Measurements from ENCODE around the gene HNRNPUL2. TPM values are rescaled to one million over a fixed set of nuclear protein-coding genes. Genes with fewer than 3 reads are reported as not detected.
A peak's percentile ranks its signal among the peaks of the same experiment; 100 is the strongest.

The HNRNPUL2 gene
- total and polyA plus RNA-seq, 2 donors (not counting 1 experiment from before 2014, with no cell fraction given): 14.5 to 18.8 TPM

DNA sequence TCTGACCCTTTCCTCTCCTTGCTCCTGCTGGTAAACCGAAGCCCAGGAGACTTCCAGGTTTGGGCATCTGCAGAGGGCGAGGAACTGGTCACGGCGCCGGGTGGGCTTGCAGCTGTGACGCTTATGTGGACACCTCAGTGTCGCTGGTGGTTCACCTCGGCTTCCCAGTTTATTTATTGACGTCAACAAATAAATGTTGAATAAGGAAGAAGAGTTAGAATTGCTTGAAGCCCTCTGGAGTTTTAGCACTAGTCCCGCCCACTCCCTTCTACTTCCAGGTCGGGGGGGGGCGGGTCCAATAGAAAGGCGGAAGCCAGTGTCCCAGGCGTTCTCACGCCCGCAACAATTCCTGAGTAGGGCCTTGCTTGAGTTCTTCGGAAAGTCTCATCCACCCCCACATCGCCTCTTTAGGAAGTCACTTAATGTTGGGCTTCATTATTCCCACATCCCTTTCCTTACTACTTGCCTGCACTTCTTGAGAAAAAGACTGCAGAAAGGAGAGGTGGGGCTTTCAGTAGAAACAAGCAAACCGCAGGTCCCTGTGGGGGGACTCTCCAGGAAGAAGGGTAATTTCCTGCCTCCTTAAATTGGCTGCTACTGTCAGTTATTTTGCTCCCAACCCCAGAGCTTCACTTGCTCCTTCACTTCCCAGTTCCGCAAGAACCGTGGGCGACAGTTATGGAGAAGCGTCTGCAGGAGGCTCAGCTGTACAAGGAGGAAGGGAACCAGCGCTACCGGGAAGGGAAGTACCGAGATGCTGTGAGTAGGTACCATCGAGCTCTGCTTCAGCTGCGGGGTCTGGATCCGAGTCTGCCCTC, 1.1 kb upstream of the HNRNPUL2 start, which contains the start of gene TTC9C:
Gene TTC9C (plus strand): TSS at position 316 of the 818 bp plus-strand sequence. CDS start 363 bp downstream, at position 679.
- Histone ChIP-seq H3K27ac (ENCODE audit: insufficient read depth, low read length) (peak within 1 kb of the TSS; percentile 92), H2AFZ (ENCODE audit: low read length) (peak within 1 kb of the TSS; percentile 97), H3K9ac (ENCODE audit: insufficient read depth, low read length) (peak within 1 kb of the TSS; percentile 85), H3K9me3 (ENCODE audit: control insufficient read depth, insufficient read depth, low read depth, low read length) (no peaks in the 10 kb centered on the region), H3K4me1 (ENCODE audit: control insufficient read depth, extremely low read depth, insufficient read depth, low read length) (peaks cover 4% of the 10 kb centered on the region), H3K79me2 (ENCODE audit: control insufficient read depth, insufficient read depth, low read length) (peaks cover 71% of the 10 kb centered on the region), H3K4me3 (replicated peaks in 1 of 4; ENCODE audit: control extremely low read depth in 1 of 4, insufficient read depth in 1 of 4, low read depth in 3 of 4, low read length in 4 of 4) (peak within 1 kb of the TSS; percentile 63 to 99 (median 94)), H4K20me1 (ENCODE audit: control insufficient read depth, extremely low read depth, insufficient read depth, low read length) (peaks cover 4% of the 10 kb centered on the region), H3K4me2 (ENCODE audit: extremely low read depth, insufficient read depth, low read length) (peak within 1 kb of the TSS; percentile 96), H3K27me3 (ENCODE audit: control insufficient read depth, insufficient read depth, low read length) (no peaks in the 10 kb centered on the region), H3K36me3 (ENCODE audit: control insufficient read depth, insufficient read depth, low read length) (peaks cover 3% of the 10 kb centered on the region)
- DNase-seq (ENCODE audit: low read depth in 2 of 2): peak; percentile 83 to 88
- TF ChIP-seq EZH2 (IDR thresholded peaks at IDR 0.05; ENCODE audit: low read length, missing control alignments): no peak
- TF ChIP-seq, protein P1, sequence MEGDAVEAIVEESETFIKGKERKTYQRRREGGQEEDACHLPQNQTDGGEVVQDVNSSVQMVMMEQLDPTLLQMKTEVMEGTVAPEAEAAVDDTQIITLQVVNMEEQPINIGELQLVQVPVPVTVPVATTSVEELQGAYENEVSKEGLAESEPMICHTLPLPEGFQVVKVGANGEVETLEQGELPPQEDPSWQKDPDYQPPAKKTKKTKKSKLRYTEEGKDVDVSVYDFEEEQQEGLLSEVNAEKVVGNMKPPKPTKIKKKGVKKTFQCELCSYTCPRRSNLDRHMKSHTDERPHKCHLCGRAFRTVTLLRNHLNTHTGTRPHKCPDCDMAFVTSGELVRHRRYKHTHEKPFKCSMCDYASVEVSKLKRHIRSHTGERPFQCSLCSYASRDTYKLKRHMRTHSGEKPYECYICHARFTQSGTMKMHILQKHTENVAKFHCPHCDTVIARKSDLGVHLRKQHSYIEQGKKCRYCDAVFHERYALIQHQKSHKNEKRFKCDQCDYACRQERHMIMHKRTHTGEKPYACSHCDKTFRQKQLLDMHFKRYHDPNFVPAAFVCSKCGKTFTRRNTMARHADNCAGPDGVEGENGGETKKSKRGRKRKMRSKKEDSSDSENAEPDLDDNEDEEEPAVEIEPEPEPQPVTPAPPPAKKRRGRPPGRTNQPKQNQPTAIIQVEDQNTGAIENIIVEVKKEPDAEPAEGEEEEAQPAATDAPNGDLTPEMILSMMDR (conservative IDR thresholded peaks at IDR 0.05 in 1 of 2, IDR thresholded peaks at IDR 0.05 in 1 of 2; ENCODE audit: low read depth in 1 of 2, low read length in 2 of 2): no peak

DNA sequence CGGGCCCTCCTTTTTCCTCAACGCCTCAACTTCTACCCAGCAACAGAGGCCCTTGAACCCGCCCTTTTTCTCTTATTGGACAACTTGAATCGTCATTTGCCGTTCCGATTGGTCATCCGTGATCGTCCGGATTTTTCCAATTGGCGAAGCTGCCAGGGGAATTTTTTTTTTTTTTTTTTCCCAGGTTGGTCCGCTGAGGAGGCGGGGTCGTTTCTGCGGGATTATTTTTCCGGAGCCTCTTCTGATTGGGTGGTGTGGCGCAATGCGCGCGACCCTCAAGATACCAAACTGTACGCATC, 564 bp upstream of the HNRNPUL2 start:
- Histone ChIP-seq H3K4me1 (ENCODE audit: control insufficient read depth, extremely low read depth, insufficient read depth, low read length) (peaks cover 4% of the 10 kb centered on the region), H2AFZ (ENCODE audit: low read length) (peak overlapping the region; percentile 97), H3K27ac (ENCODE audit: insufficient read depth, low read length) (peak overlapping the region; percentile 92), H3K4me3 (replicated peaks in 1 of 4; ENCODE audit: control extremely low read depth in 1 of 4, insufficient read depth in 1 of 4, low read depth in 3 of 4, low read length in 4 of 4) (peak overlapping the region; percentile 60 to 99 (median 81)), H4K20me1 (ENCODE audit: control insufficient read depth, extremely low read depth, insufficient read depth, low read length) (peaks cover 4% of the 10 kb centered on the region), H3K4me2 (ENCODE audit: extremely low read depth, insufficient read depth, low read length) (peak overlapping the region; percentile 96), H3K79me2 (ENCODE audit: control insufficient read depth, insufficient read depth, low read length) (peaks cover 72% of the 10 kb centered on the region), H3K27me3 (ENCODE audit: control insufficient read depth, insufficient read depth, low read length) (no peaks in the 10 kb centered on the region), H3K9me3 (ENCODE audit: control insufficient read depth, insufficient read depth, low read depth, low read length) (no peaks in the 10 kb centered on the region), H3K36me3 (ENCODE audit: control insufficient read depth, insufficient read depth, low read length) (peaks cover 2% of the 10 kb centered on the region), H3K9ac (ENCODE audit: insufficient read depth, low read length) (peak overlapping the region; percentile 64)
- TF ChIP-seq EZH2 (IDR thresholded peaks at IDR 0.05; ENCODE audit: low read length, missing control alignments): no peak
- TF ChIP-seq, protein P1 (conservative IDR thresholded peaks at IDR 0.05 in 1 of 2, IDR thresholded peaks at IDR 0.05 in 1 of 2; ENCODE audit: low read depth in 1 of 2, low read length in 2 of 2): no peak
- DNase-seq (ENCODE audit: low read depth in 2 of 2): peak; percentile 96 to 98

DNA sequence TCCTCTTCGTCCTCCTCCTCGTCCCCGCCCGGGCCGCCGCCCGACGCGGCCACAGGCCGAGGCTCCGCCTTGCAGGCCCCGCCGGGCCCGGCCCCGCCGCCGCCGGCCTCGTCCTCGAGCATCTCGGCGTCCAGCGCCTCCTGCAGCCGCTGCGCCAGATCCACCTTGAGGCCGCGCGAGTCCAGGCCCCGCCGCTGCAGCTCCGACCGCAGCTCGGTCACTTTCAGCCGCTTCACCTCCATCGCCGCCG, 417 bp downstream of the HNRNPUL2 start:
- Histone ChIP-seq H4K20me1 (ENCODE audit: control insufficient read depth, extremely low read depth, insufficient read depth, low read length) (peaks cover 4% of the 10 kb centered on the region), H3K27ac (ENCODE audit: insufficient read depth, low read length) (peak overlapping the region; percentile 92)

More for the DNA sequence above, 417 bp downstream of the HNRNPUL2 start:
- Histone ChIP-seq H3K79me2 (ENCODE audit: control insufficient read depth, insufficient read depth, low read length) (peaks cover 82% of the 10 kb centered on the region), H3K4me1 (ENCODE audit: control insufficient read depth, extremely low read depth, insufficient read depth, low read length) (peaks cover 4% of the 10 kb centered on the region), H3K27me3 (ENCODE audit: control insufficient read depth, insufficient read depth, low read length) (no peaks in the 10 kb centered on the region), H3K36me3 (ENCODE audit: control insufficient read depth, insufficient read depth, low read length) (peaks cover 3% of the 10 kb centered on the region), H3K9me3 (ENCODE audit: control insufficient read depth, insufficient read depth, low read depth, low read length) (no peaks in the 10 kb centered on the region), H2AFZ (ENCODE audit: low read length) (no peak overlapping the region), H3K4me2 (ENCODE audit: extremely low read depth, insufficient read depth, low read length) (no peak overlapping the region), H3K9ac (ENCODE audit: insufficient read depth, low read length) (peak overlapping the region; percentile 85), H3K4me3 (replicated peaks in 1 of 4; ENCODE audit: control extremely low read depth in 1 of 4, insufficient read depth in 1 of 4, low read depth in 3 of 4, low read length in 4 of 4) (peak overlapping the region; percentile 63 to 99 (median 94))
- no peak for TF ChIP-seq EZH2 (IDR thresholded peaks at IDR 0.05; ENCODE audit: low read length, missing control alignments)
- TF ChIP-seq, protein P1 (conservative IDR thresholded peaks at IDR 0.05 in 1 of 2, IDR thresholded peaks at IDR 0.05 in 1 of 2; ENCODE audit: low read depth in 1 of 2, low read length in 2 of 2): no peak
- DNase-seq (ENCODE audit: low read depth in 2 of 2): no peak
